WTC11 (cell line): ENCODE results near the gene AUH. TPM values are rescaled to one million over a fixed set of nuclear protein-coding genes. Genes with fewer than 3 reads are reported as not detected.

ENCODE experiments used
- ATAC-seq: fragments of 200-7000 bp; cut with Tn5 transposase; 2 replicates; pipeline ENCODE4 v1.10.0; 2021; ENCODE audit warnings: mild to moderate bottlenecking, moderate library complexity
- CTCF ChIA-PET: fragments of 300-600 bp; sonication (Branson Sonifier 250); formaldehyde crosslinking; loops from one replicate; lab custom pipeline; 2021; ENCODE audit warnings: antibody characterized with exemption; lab: Charles Lee
- POLR2A ChIA-PET: fragments of 350-600 bp; sonication (Branson Sonifier 250); formaldehyde crosslinking; loops from one replicate; lab custom pipeline; 2021; ENCODE audit warnings: antibody characterized with exemption; lab: Charles Lee
- DNase-seq: peaks from one replicate; pipeline ENCODE4 v3.0.0; 2021; ENCODE audit warnings: low spot score
- H3K27ac Mint-ChIP-seq: 2 replicates; pipeline ENCODE4 v1.8.0; 2021; ENCODE audit warnings: mixed read lengths
- H3K27me3 Mint-ChIP-seq: 2 replicates; pipeline ENCODE4 v1.8.0; 2021; ENCODE audit warnings: low read depth, mild to moderate bottlenecking, moderate library complexity, mixed read lengths
- H3K36me3 Mint-ChIP-seq: 2 replicates; pipeline ENCODE4 v1.8.0; 2021; ENCODE audit warnings: mixed read lengths
- H3K4me1 Mint-ChIP-seq: 2 replicates; pipeline ENCODE4 v1.8.0; 2022; ENCODE audit warnings: mixed read lengths
- H3K4me3 Mint-ChIP-seq: 2 replicates; pipeline ENCODE4 v1.8.0; 2021; ENCODE audit warnings: mild to moderate bottlenecking, moderate library complexity, mixed read lengths
- H3K9me3 Mint-ChIP-seq: 2 replicates; pipeline ENCODE4 v1.8.0; 2021; ENCODE audit warnings: mixed read lengths
- AFF4 ChIP-seq: sonication (generic); formaldehyde crosslinking; IDR thresholded peaks from 2 replicates; pipeline ENCODE4 v1.8.1; 2023; ENCODE audit warnings: mild to moderate bottlenecking, missing genetic modification reagents, borderline replicate concordance
- ETV6 ChIP-seq: sonication (generic); formaldehyde crosslinking; IDR thresholded peaks from 2 replicates; pipeline ENCODE4 v1.8.1; 2022; ENCODE audit warnings: mild to moderate bottlenecking, missing genetic modification reagents
- GRHL2 ChIP-seq: fragments of 250-450 bp; sonication (Bioruptor Pico); IDR thresholded peaks from 2 replicates; pipeline ENCODE4 v1.8.0; 2022; ENCODE audit warnings: mild to moderate bottlenecking, moderate library complexity; ENCODE audit not compliant: insufficient replicate concordance, severe bottlenecking
- NFATC4 ChIP-seq: fragments of 250-450 bp; sonication (Bioruptor Pico); IDR thresholded peaks from 2 replicates; pipeline ENCODE4 v1.9.0; 2021; ENCODE audit warnings: mild to moderate bottlenecking
- OVOL2 ChIP-seq: fragments of 250-450 bp; sonication (Bioruptor Pico); IDR thresholded peaks from 2 replicates; pipeline ENCODE4 v1.9.0; 2021; ENCODE audit warnings: mild to moderate bottlenecking, borderline replicate concordance
- SMAD4 ChIP-seq: sonication (generic); formaldehyde crosslinking; IDR thresholded peaks from 2 replicates; pipeline ENCODE4 v1.8.0; 2022; ENCODE audit warnings: mild to moderate bottlenecking, missing genetic modification reagents
- ZBTB21 ChIP-seq: sonication (generic); formaldehyde crosslinking; IDR thresholded peaks from 2 replicates; pipeline ENCODE4 v1.8.1; 2023; ENCODE audit warnings: mild to moderate bottlenecking, missing genetic modification reagents, borderline replicate concordance
- ZNF219 ChIP-seq: sonication (generic); formaldehyde crosslinking; IDR thresholded peaks from 2 replicates; pipeline ENCODE4 v1.8.0; 2023; ENCODE audit warnings: missing genetic modification reagents, mild to moderate bottlenecking, borderline replicate concordance
- ZNF512 ChIP-seq: sonication (generic); formaldehyde crosslinking; IDR thresholded peaks from 2 replicates; pipeline ENCODE4 v1.8.1; 2022; ENCODE audit warnings: missing genetic modification reagents, borderline replicate concordance
- ZSCAN18 ChIP-seq: fragments of 250-450 bp; sonication (Bioruptor Pico); IDR thresholded peaks from 2 replicates; pipeline ENCODE4 v2.1.2; 2022; ENCODE audit warnings: mild to moderate bottlenecking, moderate library complexity
- total RNA-seq: library from RNA; stranded (reverse); gene quantifications from 3 replicates; pipeline ENCODE4 v1.2.3, GENCODE V29; 2021
- TF ChIP-seq, protein P1 (sequence below): sonication (generic); formaldehyde crosslinking; IDR thresholded peaks from 2 replicates; pipeline ENCODE4 v1.8.1; 2023; ENCODE audit warnings: mild to moderate bottlenecking, missing genetic modification reagents

Gene AUH
- total RNA-seq, 1 experiment from 2014 or later: 30.4 TPM

DNA sequence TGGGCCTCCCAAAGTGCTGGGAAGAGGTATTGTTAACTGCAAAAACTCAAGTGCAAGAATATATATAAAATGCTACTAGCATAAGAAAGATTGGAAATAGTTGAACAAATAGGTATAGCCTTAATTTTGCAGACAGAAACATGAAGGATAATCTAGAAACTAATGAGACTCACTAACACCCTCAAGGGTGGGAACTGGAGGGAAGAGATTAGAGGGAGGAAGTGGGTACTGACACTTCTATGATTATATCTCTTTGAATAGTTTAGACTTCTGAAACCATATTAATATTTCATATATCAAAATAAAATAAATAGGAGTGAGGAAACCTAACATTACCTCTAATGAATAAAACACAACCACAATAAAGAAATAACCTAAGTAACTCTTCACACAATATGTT, 23.0 kb downstream of the AUH start:
- peaks cover 14% of the 10 kb centered on the region for H3K9me3 Mint-ChIP-seq
- no peak overlapping the region for H3K4me3 Mint-ChIP-seq
- H3K27me3 Mint-ChIP-seq: no peaks in the 10 kb centered on the region
- DNase-seq (no peak), ATAC-seq (no peak)
- ChIA-PET POLR2A (no interaction called here), CTCF (no interaction called here)
- no peak overlapping the region for H3K27ac Mint-ChIP-seq
- peaks cover 47% of the 10 kb centered on the region for H3K36me3 Mint-ChIP-seq
- TF ChIP-seq SMAD4: no peak
- no peak for TF ChIP-seq AFF4 (CRISPR knock-in tag)
- H3K4me1 Mint-ChIP-seq: peaks cover 5% of the 10 kb centered on the region

- no peak overlapping the region for H3K27ac Mint-ChIP-seq
- H3K4me1 Mint-ChIP-seq: no peaks in the 10 kb centered on the region; the same call in 1 of the 2 replicates
- H3K36me3 Mint-ChIP-seq: peaks cover 42% of the 10 kb centered on the region
- TF ChIP-seq ETV6 (no peak), ZNF512 (CRISPR knock-in tag) (no peak), ZBTB21 (no peak), GRHL2 (CRISPR knock-in tag) (no peak), ZSCAN18 (no peak), ZNF219 (no peak), NFATC4 (CRISPR knock-in tag) (no peak), OVOL2 (CRISPR knock-in tag) (no peak), AFF4 (CRISPR knock-in tag) (no peak)
- TF ChIP-seq, protein P1, sequence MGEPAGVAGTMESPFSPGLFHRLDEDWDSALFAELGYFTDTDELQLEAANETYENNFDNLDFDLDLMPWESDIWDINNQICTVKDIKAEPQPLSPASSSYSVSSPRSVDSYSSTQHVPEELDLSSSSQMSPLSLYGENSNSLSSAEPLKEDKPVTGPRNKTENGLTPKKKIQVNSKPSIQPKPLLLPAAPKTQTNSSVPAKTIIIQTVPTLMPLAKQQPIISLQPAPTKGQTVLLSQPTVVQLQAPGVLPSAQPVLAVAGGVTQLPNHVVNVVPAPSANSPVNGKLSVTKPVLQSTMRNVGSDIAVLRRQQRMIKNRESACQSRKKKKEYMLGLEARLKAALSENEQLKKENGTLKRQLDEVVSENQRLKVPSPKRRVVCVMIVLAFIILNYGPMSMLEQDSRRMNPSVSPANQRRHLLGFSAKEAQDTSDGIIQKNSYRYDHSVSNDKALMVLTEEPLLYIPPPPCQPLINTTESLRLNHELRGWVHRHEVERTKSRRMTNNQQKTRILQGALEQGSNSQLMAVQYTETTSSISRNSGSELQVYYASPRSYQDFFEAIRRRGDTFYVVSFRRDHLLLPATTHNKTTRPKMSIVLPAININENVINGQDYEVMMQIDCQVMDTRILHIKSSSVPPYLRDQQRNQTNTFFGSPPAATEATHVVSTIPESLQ (CRISPR knock-in tag): no peak
- POLR2A ChIA-PET: no interaction called here
- H3K4me3 Mint-ChIP-seq: no peak overlapping the region
- no peak for DNase-seq
- H3K9me3 Mint-ChIP-seq: peaks cover 8% of the 10 kb centered on the region
- CTCF ChIA-PET: no interaction called here
- no peaks in the 10 kb centered on the region for H3K27me3 Mint-ChIP-seq
- no peak for ATAC-seq
Measured at GRCh38 chr9:91336786-91337185, 24.9 kb downstream of the AUH start.
